DOHH2 (cell line): ENCODE measurements around the gene COX19.

Experiments
- H3F3A ChIP-seq: fragments of 200-600 bp; sonication (generic), shearing (Covaris generic); 2 replicates; pipeline ENCODE4 v1.6.0; 2016; ENCODE audit warnings: antibody characterized with exemption, mild to moderate bottlenecking; ENCODE audit not compliant: control insufficient read depth, insufficient read depth
- H3K27ac ChIP-seq: fragments of 200-600 bp; sonication (generic); 2 replicates; pipeline ENCODE4 v1.5.1; 2014; ENCODE audit warnings: low read depth, mild to moderate bottlenecking, low read length, moderate library complexity
- H3K27me3 ChIP-seq: fragments of 200-600 bp; sonication (generic); 2 replicates; pipeline ENCODE4 v1.6.1; 2014; ENCODE audit warnings: mild to moderate bottlenecking, low read length, mixed read lengths; ENCODE audit not compliant: control insufficient read depth
- H3K36me3 ChIP-seq: fragments of 200-600 bp; sonication (generic); 2 replicates; pipeline ENCODE4 v1.6.1; 2014; ENCODE audit warnings: mild to moderate bottlenecking, low read length, moderate library complexity, mixed read lengths; ENCODE audit not compliant: control insufficient read depth
- H3K4me1 ChIP-seq: fragments of 200-600 bp; sonication (generic); 2 replicates; pipeline ENCODE4 v1.6.1; 2014; ENCODE audit warnings: mild to moderate bottlenecking, low read length, mixed read lengths; ENCODE audit not compliant: control insufficient read depth
- H3K4me2 ChIP-seq: fragments of 200-600 bp; sonication (generic); 2 replicates; pipeline ENCODE4 v1.6.0; 2014; ENCODE audit warnings: mild to moderate bottlenecking, low read length, moderate library complexity
- H3K4me3 ChIP-seq: fragments of 200-600 bp; sonication (generic); 2 replicates; pipeline ENCODE4 v1.5.1; 2014; ENCODE audit warnings: mild to moderate bottlenecking, low read length, mixed read lengths
- H3K79me2 ChIP-seq: fragments of 200-600 bp; sonication (generic); 2 replicates; pipeline ENCODE4 v1.6.1; 2014; ENCODE audit warnings: mild to moderate bottlenecking, low read length, mixed read lengths; ENCODE audit not compliant: control insufficient read depth
- H3K9me2 ChIP-seq: fragments of 200-600 bp; sonication (generic); replicated peaks from 2 replicates; pipeline ENCODE4 v1.6.1; 2014; ENCODE audit warnings: mild to moderate bottlenecking, low read length, mixed read lengths; ENCODE audit not compliant: control insufficient read depth
- H3K9me3 ChIP-seq: fragments of 200-600 bp; sonication (generic); 2 replicates; pipeline ENCODE4 v1.6.1; 2014; ENCODE audit warnings: antibody characterized with exemption, low read length, mixed read lengths; ENCODE audit not compliant: control insufficient read depth, insufficient read depth
- H4K20me1 ChIP-seq: fragments of 200-600 bp; sonication (generic); 2 replicates; pipeline ENCODE4 v1.6.0; 2014; ENCODE audit warnings: low read depth, mild to moderate bottlenecking, antibody characterized with exemption, low read length, moderate library complexity; ENCODE audit not compliant: control insufficient read depth, insufficient read depth
- EZH2phosphoT487 ChIP-seq: fragments of 200-600 bp; sonication (generic); IDR thresholded peaks from 2 replicates; pipeline ENCODE4 v1.6.1; 2017; ENCODE audit warnings: borderline replicate concordance, mild to moderate bottlenecking, antibody characterized with exemption, low read length, moderate library complexity, mixed read lengths
- TF ChIP-seq, protein P1 (sequence below): fragments of 200-600 bp; sonication (generic); IDR thresholded peaks from one replicate; pipeline ENCODE4 v1.5.1; 2014; ENCODE audit warnings: antibody characterized with exemption, mild to moderate bottlenecking, low read depth, low read length; ENCODE audit not compliant: poor library complexity, severe bottlenecking

COX19 gene

DNA sequence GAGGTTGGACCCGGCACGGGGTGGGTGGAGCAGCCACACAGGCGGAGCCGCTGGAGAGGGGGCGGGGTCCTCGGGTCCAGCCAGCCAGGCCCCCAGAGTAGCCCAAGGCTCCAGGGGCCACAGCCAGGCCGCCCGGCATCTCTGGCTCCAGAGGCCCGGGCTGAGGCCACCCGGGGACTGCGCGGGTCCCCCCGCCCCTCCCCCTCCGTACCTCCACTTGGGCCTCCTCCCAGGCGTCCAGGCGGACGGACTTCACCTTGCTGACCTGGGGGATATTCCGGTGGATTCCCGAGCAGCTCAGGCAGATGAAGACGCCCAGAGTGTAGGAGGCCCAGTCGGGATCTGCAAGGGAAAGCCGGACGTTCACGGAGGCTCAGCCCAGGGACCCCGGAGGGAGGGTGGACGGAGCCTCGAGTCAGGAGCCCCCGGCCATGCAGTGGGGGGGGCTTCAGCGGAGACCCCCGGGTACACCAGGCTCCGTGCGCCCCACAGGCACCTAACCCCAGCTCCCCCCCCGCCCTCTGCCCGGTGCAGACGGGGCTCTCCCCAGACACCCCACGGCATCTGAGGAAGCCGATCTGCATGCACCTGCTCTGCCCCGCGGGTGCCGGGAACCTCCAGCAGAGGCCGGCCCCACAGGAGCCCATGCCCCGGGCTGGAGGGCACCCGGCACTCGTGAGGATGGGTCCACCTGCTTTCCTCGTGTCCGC is 40.0 kb downstream of the COX19 start:
- no peak overlapping the region for H3K4me2 ChIP-seq
- H3K27ac ChIP-seq: no peak overlapping the region

GRCh38 chr7:934469-935163 is 40.7 kb downstream of the COX19 start:
- no peak overlapping the region for H3K4me2 ChIP-seq
- 0 out of 2 replicates have a peak, but pooled peaks cover under 1% of the 10 kb centered on the region for H3K9me3 ChIP-seq
- peaks cover 29% of the 10 kb centered on the region for H3K27me3 ChIP-seq
- no peaks in the 10 kb centered on the region for H3K4me1 ChIP-seq
- no peak overlapping the region for H3K4me3 ChIP-seq
- H3F3A ChIP-seq: no peaks in the 10 kb centered on the region
- H3K9me2 ChIP-seq: no peaks in the 10 kb centered on the region
- TF ChIP-seq, protein P1, sequence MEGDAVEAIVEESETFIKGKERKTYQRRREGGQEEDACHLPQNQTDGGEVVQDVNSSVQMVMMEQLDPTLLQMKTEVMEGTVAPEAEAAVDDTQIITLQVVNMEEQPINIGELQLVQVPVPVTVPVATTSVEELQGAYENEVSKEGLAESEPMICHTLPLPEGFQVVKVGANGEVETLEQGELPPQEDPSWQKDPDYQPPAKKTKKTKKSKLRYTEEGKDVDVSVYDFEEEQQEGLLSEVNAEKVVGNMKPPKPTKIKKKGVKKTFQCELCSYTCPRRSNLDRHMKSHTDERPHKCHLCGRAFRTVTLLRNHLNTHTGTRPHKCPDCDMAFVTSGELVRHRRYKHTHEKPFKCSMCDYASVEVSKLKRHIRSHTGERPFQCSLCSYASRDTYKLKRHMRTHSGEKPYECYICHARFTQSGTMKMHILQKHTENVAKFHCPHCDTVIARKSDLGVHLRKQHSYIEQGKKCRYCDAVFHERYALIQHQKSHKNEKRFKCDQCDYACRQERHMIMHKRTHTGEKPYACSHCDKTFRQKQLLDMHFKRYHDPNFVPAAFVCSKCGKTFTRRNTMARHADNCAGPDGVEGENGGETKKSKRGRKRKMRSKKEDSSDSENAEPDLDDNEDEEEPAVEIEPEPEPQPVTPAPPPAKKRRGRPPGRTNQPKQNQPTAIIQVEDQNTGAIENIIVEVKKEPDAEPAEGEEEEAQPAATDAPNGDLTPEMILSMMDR: no peak
- TF ChIP-seq EZH2phosphoT487: no peak
- no peaks in the 10 kb centered on the region for H4K20me1 ChIP-seq
- no peaks in the 10 kb centered on the region for H3K36me3 ChIP-seq
- H3K79me2 ChIP-seq: no peaks in the 10 kb centered on the region
- H3K27ac ChIP-seq: no peak overlapping the region

More for the DNA sequence above, 40.0 kb downstream of the COX19 start:
- peaks cover 26% of the 10 kb centered on the region for H3K27me3 ChIP-seq
- no peak overlapping the region for H3K4me3 ChIP-seq
- no peaks in the 10 kb centered on the region for H3K36me3 ChIP-seq
- H3F3A ChIP-seq: no peaks in the 10 kb centered on the region
- no peaks in the 10 kb centered on the region for H4K20me1 ChIP-seq
- TF ChIP-seq, protein P1: no peak
- TF ChIP-seq EZH2phosphoT487: no peak
- H3K9me2 ChIP-seq: no peaks in the 10 kb centered on the region
- H3K79me2 ChIP-seq: no peaks in the 10 kb centered on the region
- no peaks in the 10 kb centered on the region for H3K4me1 ChIP-seq
- H3K9me3 ChIP-seq: peaks cover 7% of the 10 kb centered on the region

DNA sequence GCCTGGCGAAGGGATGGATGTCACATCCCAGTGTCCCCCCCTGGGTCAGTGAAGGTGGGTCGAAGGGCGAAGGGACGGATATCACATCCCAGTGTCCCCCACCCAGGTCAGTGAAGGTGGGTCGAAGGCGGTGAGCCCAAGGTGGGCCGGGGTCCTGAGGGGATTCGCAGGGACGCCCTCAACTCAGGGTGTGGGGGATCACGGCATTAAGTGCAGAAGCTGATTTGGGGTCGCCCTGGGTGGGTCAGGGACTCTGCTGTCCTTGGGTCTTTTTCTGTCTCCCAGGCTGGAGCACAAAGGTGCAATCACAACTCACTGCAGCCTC is 42.7 kb downstream of the COX19 start:
- TF ChIP-seq, protein P1: no peak
- TF ChIP-seq EZH2phosphoT487: no peak
- H4K20me1 ChIP-seq: 0 out of 2 replicates have a peak, but pooled peaks cover 3% of the 10 kb centered on the region
- no peaks in the 10 kb centered on the region for H3K9me3 ChIP-seq
- H3F3A ChIP-seq: no peaks in the 10 kb centered on the region
- H3K79me2 ChIP-seq: no peaks in the 10 kb centered on the region
- H3K4me3 ChIP-seq: no peak overlapping the region
- no peaks in the 10 kb centered on the region for H3K36me3 ChIP-seq
- peaks cover 42% of the 10 kb centered on the region for H3K27me3 ChIP-seq
- H3K27ac ChIP-seq: no peak overlapping the region
- no peaks in the 10 kb centered on the region for H3K9me2 ChIP-seq
- H3K4me1 ChIP-seq: no peaks in the 10 kb centered on the region
- no peak overlapping the region for H3K4me2 ChIP-seq
